Natural killer cell (primary cell): Measurements from ENCODE around the gene ZNF532. TPM values are rescaled to one million over a fixed set of nuclear protein-coding genes. Genes with fewer than 3 reads are reported as not detected.

Source experiments
- ATAC-seq, 3 donors: fragments of 150-1000 bp in 2 of 3; fragments of 200-7000 bp in 1 of 3; cut with Tn5 transposase; 1 replicate in 1 of 3; 2 replicates in 2 of 3; pipeline ENCODE4 v1.10.0; 2021; ENCODE audit warnings: mild to moderate bottlenecking in 2 of 3, moderate library complexity in 2 of 3
- DNase-seq, 2 donors: peaks; one replicate each; pipeline versions ENCODE4 v3.0.0 to v3.0.0-alpha.2; 2013 to 2021; ENCODE audit warnings: mixed read lengths in 1 of 2
- H3K27ac ChIP-seq: one replicate; pipeline ENCODE4 v1.5.1; 2013; ENCODE audit warnings: mild to moderate bottlenecking, low read length
- H3K27me3 ChIP-seq: one replicate; pipeline ENCODE4 v1.6.1; 2013; ENCODE audit warnings: low read length; ENCODE audit not compliant: control insufficient read depth, insufficient read depth
- H3K36me3 ChIP-seq: one replicate; pipeline ENCODE4 v1.6.1; 2013; ENCODE audit warnings: low read length; ENCODE audit not compliant: control insufficient read depth, insufficient read depth
- H3K4me1 ChIP-seq: one replicate; pipeline ENCODE4 v1.6.1; 2013; ENCODE audit warnings: low read length; ENCODE audit not compliant: control insufficient read depth, insufficient read depth
- H3K4me3 ChIP-seq: one replicate; pipeline ENCODE4 v1.5.1; 2013; ENCODE audit warnings: low read length
- H3K9me3 ChIP-seq: one replicate; pipeline ENCODE4 v1.6.1; 2013; ENCODE audit warnings: low read length; ENCODE audit not compliant: control insufficient read depth, insufficient read depth
- H3K27ac Mint-ChIP-seq, 2 donors: one replicate each; pipeline ENCODE4 v1.8.0; 2022; ENCODE audit warnings: mild to moderate bottlenecking in 2 of 2, mixed read lengths in 2 of 2, moderate library complexity in 1 of 2
- H3K27me3 Mint-ChIP-seq, 2 donors: one replicate each; pipeline ENCODE4 v1.8.0; 2022; ENCODE audit warnings: low read depth in 2 of 2, mixed read lengths in 2 of 2
- H3K36me3 Mint-ChIP-seq: one replicate; pipeline ENCODE4 v1.8.0; 2022; ENCODE audit warnings: mixed read lengths
- H3K4me1 Mint-ChIP-seq, 2 donors: one replicate each; pipeline ENCODE4 v1.8.0; 2022; ENCODE audit warnings: mixed read lengths in 2 of 2
- H3K4me3 Mint-ChIP-seq: one replicate; pipeline ENCODE4 v1.8.0; 2022; ENCODE audit warnings: mild to moderate bottlenecking, moderate library complexity, mixed read lengths
- H3K9me3 Mint-ChIP-seq, 2 donors: one replicate each; pipeline ENCODE4 v1.8.0; 2022; ENCODE audit warnings: mixed read lengths in 2 of 2
- CTCF ChIP-seq: fragments of 200-600 bp; IDR thresholded peaks from one replicate; pipeline ENCODE4 v1.8.0; 2022; ENCODE audit warnings: antibody characterized with exemption
- WGBS: methylation state at CpG from one replicate; pipeline ENCODE4 v1.1.7; 2013; ENCODE audit warnings: missing lambda C conversion rate; ENCODE audit not compliant: insufficient coverage; 5-methylcytosine and 5-hydroxymethylcytosine counted together
- intact Hi-C: fragments of 100-400 bp; cut with micrococcal nuclease; formaldehyde crosslinking; loops from one replicate; pipeline ENCODE4 v1.14.2; 2022
- total RNA-seq, 4 donors: library from RNA; stranded (reverse); fragments of 120-200 nt in 1 of 4; gene quantifications; one replicate each; pipeline versions ENCODE4 v1.2.3 to v1.2.4, GENCODE V29; 2013 to 2022

The ZNF532 gene
- total RNA-seq, 3 donors from 2014 or later (not counting 1 experiment from before 2014, with no cell fraction given): 4.8 to 28.5 (median 6.1) TPM

DNA sequence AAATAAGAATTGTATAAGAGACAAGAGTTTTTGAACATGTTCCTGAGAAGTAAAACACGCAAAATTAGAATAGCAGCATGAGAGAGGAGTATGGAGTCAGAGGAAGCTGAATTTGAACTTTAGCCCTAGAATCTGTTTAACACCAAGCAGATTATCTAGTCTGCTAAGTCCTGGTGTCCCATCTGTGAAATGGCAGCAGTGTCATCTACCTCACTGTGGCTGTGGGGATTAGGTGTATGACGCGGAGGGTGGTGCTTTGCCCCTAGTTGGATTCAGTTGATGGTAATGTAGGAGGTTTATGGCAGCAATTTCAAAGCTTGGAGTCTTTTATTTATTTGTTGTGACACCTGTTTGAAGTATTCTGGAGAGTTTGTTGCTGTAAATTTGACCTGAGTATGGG is 79.2 kb downstream of the ZNF532 start:
- H3K36me3 Mint-ChIP-seq: no peaks in the 10 kb centered on the region
- Histone ChIP-seq H3K4me1 (no peaks in the 10 kb centered on the region), H3K27ac (no peak overlapping the region), H3K36me3 (no peaks in the 10 kb centered on the region), H3K4me3 (no peak overlapping the region), H3K27me3 (no peaks in the 10 kb centered on the region), H3K9me3 (no peaks in the 10 kb centered on the region)
- no peaks in the 10 kb centered on the region for H3K4me1 Mint-ChIP-seq
- 98% methylated on average over 3 of the region's 3 CpGs for WGBS
- no peak for TF ChIP-seq CTCF
- ATAC-seq (no peak), DNase-seq (no peak)
- intact Hi-C loops: no loop called here
- peaks cover 0 to 3% of the 10 kb centered on the region in 2 donors for H3K27me3 Mint-ChIP-seq
- H3K4me3 Mint-ChIP-seq: no peak overlapping the region
- H3K27ac Mint-ChIP-seq: no peak overlapping the region
- no peaks in the 10 kb centered on the region for H3K9me3 Mint-ChIP-seq

DNA sequence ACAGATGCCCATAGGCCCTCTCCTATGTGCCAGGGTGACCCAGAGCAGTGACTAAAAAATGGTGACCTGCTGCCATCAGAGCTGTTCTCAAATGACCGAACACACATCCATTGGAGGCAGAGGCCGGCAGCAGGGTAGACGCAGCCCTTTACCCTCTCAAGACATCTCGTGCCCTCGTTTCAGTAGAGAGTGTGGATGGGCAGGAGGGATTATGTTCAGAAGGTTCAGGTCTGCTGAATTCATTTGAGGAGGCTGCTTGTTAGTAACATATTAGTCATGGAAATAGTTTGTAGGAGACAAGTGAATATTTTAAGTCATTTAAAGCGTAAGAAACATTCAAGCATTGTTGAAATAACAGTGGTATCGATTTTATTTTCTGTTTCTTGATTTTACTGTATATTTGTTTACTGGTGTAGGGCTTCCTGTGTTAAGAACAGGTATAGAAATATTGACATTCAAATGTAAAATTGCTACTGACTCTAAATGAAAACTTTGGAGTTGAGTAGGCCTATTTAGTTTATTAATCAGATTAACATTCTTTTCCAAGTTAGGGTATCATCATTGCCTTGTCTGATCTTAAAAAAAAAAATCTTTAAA is 82.6 kb downstream of the ZNF532 start:
- intact Hi-C loops: no loop called here
- H3K27ac Mint-ChIP-seq: no peak overlapping the region

GRCh38 chr18:58949031-58949430 is 84.4 kb downstream of the ZNF532 start:
- 85% methylated on average over 1 of the region's 1 CpG for WGBS
- DNase-seq: no peak
- Mint-ChIP-seq H3K27me3 (peaks cover 0 to 8% of the 10 kb centered on the region in 2 donors), H3K9me3 (no peaks in the 10 kb centered on the region), H3K27ac (no peak overlapping the region), H3K4me3 (no peak overlapping the region), H3K4me1 (no peaks in the 10 kb centered on the region), H3K36me3 (no peaks in the 10 kb centered on the region)
- H3K9me3 ChIP-seq: no peaks in the 10 kb centered on the region
- TF ChIP-seq CTCF: no peak
- no peak overlapping the region for H3K27ac ChIP-seq
- ATAC-seq: no peak
- H3K27me3 ChIP-seq: no peaks in the 10 kb centered on the region
- no peak overlapping the region for H3K4me3 ChIP-seq
- H3K36me3 ChIP-seq: no peaks in the 10 kb centered on the region
- peaks cover 4% of the 10 kb centered on the region for H3K4me1 ChIP-seq
- intact Hi-C loops: no loop called here

More for the DNA sequence above, 82.6 kb downstream of the ZNF532 start:
- Mint-ChIP-seq H3K4me1 (no peaks in the 10 kb centered on the region), H3K4me3 (no peak overlapping the region), H3K9me3 (no peaks in the 10 kb centered on the region), H3K36me3 (no peaks in the 10 kb centered on the region), H3K27me3 (peaks cover 0 to 6% of the 10 kb centered on the region in 2 donors)
- H3K36me3 ChIP-seq: no peaks in the 10 kb centered on the region
- DNase-seq (no peak), ATAC-seq (no peak)
- H3K9me3 ChIP-seq: no peaks in the 10 kb centered on the region
- no peaks in the 10 kb centered on the region for H3K27me3 ChIP-seq
- peaks cover 4% of the 10 kb centered on the region for H3K4me1 ChIP-seq
- no peak for TF ChIP-seq CTCF
- peak overlapping the region; percentile 32 for H3K27ac ChIP-seq
- WGBS: 77% methylated on average over 7 of the region's 7 CpGs
- no peak overlapping the region for H3K4me3 ChIP-seq
